Stimulated activated CD4-positive, alpha-beta T cell treated with anti-CD3 and anti-CD28 coated beads, TNF-alpha, amount 100 ng/mL, for 48 hours (primary cell): Measurements from ENCODE around the gene GSG1L.

Experiments
- DNase-seq, 3 donors: peaks; one replicate each; pipeline ENCODE4 v3.0.0-alpha.2; 2020; ENCODE audit warnings: low read depth in 3 of 3

The GSG1L gene

GRCh38 chr16:27820646-27821345 lies 242.7 kb downstream of the GSG1L start:
- no peak for DNase-seq

- DNase-seq: no peak
Measured at GRCh38 chr16:27819881-27820610, 243.5 kb downstream of the GSG1L start.

DNA sequence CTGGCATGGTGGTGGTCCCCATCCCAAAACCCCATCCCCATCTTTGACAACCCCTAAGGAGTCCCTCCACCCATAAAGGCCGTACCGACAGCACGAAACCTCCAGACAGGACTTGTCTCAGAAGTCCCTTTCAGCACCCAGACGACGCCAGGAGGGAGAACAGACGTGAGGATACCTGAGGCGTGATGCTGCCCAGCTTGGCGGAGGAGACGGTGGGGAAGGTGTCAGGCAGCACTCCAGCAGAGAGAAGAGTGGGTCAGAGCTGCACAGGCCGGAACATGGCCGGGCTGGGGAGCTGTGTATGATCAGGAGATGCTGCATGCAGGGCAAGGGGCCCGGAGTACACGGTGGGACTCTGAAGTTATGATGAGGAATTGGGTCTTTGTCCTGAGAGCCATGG lies 244.2 kb downstream of the GSG1L start:
- DNase-seq: no peak

- DNase-seq: no peak
Measured at GRCh38 chr16:27818246-27818645, 245.3 kb downstream of the GSG1L start.

- DNase-seq: no peak
Measured at GRCh38 chr16:27817038-27817437, 246.5 kb downstream of the GSG1L start.

DNA sequence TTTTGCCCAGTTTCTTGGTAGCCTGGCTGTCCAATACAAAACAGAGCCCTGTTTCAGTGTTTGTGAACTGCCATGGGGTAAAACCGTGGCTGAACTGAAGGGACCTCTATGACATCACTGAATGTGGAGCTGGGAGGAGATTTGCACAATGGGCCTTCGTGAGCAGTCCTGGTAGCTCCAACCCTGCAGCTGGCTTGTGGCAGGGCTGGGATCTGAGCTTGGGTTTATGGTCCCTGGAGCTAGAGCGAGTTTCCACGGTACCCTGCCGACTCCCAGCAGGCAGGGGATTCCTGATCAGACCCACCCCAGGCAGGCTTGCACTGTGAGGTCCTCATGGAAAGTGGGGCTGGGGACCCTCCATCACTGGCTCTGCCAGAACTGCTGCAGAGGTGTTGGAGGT lies 247.0 kb downstream of the GSG1L start:
- DNase-seq: no peak

DNA sequence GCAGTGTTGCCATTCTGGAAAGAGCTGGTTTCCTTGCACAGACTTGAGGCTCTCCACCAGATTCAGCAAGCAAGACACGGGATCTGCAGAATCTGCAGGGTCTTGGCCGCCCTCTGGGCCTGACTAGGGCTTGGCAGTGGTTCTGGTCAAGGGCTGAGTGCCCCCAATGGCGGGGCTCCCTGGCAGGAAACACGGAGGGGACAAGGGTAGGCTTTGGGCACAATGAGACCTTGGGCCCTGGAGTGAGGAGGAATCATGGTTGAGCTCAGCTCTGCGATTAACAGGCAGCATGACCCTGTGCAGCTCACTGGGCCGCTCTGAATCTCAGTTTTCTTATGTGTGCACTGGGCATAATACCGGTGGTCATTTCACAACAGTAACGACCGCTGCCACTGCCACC lies 249.9 kb downstream of the GSG1L start:
- no peak for DNase-seq

GRCh38 chr16:27811881-27812280 lies 251.6 kb downstream of the GSG1L start:
- DNase-seq: no peak

DNA sequence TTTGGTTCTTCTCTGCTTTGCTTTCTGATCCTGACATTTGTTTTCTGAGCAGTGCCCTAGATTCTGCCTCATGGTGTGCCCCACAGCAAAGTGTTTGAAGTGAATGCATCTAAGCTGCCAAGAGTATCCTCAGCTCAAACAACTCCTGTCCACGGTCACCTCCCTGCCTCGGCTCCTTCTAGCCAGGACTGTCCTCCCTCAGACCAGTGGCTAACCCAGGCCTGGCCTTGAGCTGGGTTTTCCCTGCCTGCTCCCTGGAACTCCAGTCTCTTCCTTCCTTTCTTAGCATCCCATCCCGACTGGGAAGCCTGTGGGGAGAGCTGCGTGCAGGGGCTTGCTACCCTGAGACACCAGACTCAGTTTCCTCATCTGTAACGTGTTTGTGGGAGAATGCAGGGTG lies 256.5 kb downstream of the GSG1L start:
- no peak for DNase-seq

DNA sequence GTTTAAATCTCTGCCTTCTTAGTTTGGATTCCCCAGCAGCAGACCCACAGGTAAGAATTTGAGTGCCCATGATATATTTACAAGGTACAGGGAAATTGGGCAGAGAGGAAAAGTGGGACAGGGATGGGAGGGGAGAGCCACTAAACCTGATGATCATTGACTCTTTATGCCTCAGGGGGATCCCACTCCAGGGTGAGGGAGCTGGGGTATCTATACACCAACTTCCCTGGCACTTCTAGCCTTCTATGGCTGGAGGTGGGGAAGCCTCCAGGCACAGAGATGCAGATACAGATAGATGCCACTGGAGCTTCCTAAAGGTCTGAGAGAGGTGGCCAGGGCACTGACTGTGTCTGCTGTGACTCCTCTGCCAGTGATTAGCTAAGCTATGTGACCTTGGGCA lies 257.1 kb downstream of the GSG1L start:
- DNase-seq: no peak

DNA sequence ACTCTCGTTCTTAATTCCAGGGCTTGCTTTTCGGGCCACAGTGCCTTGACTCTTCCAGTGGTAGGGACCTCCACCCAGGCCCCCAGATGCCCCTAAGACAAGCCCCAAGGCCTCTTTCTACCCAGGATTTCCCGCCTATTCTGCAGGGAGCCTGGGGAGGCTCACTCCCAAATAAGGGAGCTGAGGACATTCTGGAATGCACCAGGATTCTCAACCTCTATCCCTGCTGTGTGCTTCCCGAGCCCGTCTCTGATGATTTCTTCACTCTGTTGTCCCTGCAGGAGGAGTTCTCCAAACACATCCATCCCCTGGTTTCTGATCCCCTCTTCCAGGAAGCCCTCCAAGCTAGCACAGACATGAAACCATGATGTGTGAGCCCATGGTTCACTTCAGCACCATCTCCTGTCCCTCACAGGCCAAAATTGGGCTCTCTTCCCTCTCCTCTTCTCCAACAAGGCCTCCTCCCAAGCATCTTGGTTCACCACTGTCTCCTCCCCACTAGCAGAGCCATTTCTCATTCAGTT lies 257.6 kb downstream of the GSG1L start:
- no peak for DNase-seq

GRCh38 chr16:27803775-27804549 lies 259.6 kb downstream of the GSG1L start:
- DNase-seq: no peak

- no peak for DNase-seq
Measured at GRCh38 chr16:27802664-27803439, 260.7 kb downstream of the GSG1L start.

DNA sequence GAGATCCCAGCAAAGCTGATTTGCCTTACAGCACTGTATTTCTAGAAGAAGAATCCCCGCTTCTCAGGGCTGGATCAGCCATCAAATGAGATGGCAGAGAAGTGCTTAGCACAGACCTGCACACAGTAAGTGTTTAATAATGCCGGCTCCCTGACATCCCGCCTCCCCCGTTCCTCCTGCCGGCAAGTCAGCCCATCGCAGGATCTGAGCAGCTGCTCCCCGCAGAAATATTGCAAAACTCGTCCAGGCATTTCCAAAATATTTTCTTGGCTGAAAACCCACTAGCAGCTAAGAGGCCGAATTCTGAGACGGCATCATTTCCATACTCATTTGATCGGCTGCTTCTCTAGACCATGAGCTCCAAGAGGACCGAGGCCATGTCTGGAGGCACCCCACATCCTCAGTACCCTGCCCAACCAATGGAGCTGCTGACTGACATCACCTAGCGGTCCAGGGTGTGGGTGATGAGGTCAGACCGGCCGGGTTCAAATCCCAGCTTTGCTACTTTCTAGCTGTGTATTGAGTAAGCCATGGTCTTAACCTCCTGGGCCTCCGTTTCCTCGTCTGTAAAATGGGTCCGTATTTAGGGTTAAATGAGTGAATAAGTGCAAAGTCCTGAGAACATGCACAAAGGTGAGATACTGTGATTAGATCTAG lies 262.1 kb downstream of the GSG1L start:
- DNase-seq: no peak

- DNase-seq: no peak
Measured at GRCh38 chr16:27800817-27801216, 262.7 kb downstream of the GSG1L start.

DNA sequence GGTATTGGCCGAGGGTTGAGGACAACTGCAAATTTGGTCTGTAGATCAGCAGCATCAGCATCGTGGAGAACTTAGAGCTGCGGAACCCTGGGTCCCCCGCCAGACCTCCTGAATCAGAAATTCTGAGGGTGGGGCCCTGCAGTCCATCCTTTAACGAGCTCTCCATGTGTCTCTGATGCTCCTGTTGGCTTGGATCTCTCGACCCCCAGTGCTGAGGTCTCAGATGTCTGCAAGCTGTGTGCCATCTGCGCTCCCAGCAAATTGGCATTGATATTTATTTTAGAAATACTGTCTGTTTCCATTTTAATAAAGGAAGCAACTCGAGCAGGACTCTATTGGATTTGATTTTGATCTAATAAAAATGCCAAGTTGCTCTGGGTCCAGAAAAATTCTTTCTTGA lies 263.6 kb downstream of the GSG1L start:
- DNase-seq: no peak

- no peak for DNase-seq
Measured at GRCh38 chr16:27798241-27798640, 265.3 kb downstream of the GSG1L start.

DNA sequence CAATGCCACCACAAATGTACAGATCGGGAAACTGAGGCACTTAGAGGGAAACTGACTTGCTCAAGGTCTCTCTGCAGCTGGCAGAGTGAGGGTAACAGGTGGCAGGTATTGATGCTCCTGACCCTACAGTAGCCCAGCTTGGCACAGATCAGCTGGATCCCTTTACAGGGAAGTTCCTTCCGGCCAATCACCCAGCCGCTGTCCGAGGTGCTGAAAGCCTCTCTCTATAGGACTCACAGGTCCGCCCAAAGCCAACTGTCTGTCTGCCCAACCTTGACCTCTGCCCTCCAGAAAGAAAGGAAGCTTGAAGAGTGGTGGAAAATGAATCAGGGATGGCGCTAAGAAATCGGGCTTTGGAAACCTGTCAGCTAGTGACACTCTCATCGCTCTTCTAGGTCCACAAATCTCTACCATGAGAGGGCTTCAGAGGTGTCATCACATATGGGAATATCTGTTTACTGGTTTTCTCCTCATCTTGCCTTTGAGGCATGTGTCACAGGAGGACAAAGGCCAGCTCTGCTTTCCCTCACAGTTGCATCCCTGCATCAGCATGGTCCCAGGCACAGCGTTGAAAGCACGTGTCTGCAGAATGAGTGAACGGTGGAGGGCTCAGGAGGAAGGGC lies 267.4 kb downstream of the GSG1L start:
- peak in 2 of 3 donors; percentile 5 to 28 for DNase-seq

DNA sequence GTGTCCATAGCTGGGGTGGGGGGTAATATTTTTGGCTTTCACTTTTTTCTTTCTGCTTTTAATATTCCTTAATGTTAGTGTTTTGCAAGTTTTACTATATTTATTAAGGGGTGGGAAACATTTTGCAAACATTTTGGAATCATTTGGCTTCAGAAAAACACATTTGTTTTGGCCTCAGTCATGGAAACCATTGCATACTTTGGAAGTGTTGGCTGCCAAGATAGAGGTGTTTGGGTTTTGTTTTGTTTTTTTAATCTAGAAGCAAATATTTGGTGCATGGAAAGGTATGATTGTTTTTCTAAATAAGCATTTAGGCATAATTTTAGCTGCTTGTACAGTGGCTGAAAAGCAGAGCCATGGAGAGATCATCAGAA lies 270.3 kb downstream of the GSG1L start:
- DNase-seq: no peak

- DNase-seq: no peak
Measured at GRCh38 chr16:27792486-27793248, 270.8 kb downstream of the GSG1L start.
